CD8-positive, alpha-beta memory T cell (primary cell): ENCODE data around the gene COL4A6. TPM values are rescaled to one million over a fixed set of nuclear protein-coding genes. Genes with fewer than 3 reads are reported as not detected.

Experiments
- CTCF ChIA-PET: fragments of 350-600 bp; sonication (Branson Sonifier 250); formaldehyde crosslinking; loops from one replicate; lab custom pipeline; 2021; ENCODE audit warnings: antibody characterized with exemption; lab: Charles Lee
- POLR2A ChIA-PET: fragments of 350-600 bp; sonication (Branson Sonifier 250); formaldehyde crosslinking; loops from one replicate; lab custom pipeline; 2021; ENCODE audit warnings: antibody characterized with exemption; lab: Charles Lee
- DNase-seq, 5 donors: peaks; one replicate each; pipeline versions ENCODE4 v3.0.0 to v3.0.0-alpha.2; 2020 to 2022; ENCODE audit warnings: mixed read lengths in 1 of 5
- H3K27ac ChIP-seq: one replicate; pipeline ENCODE4 v1.7.0; 2013; ENCODE audit warnings: low read depth, mild to moderate bottlenecking, low read length, moderate library complexity
- H3K27me3 ChIP-seq: 2 replicates; pipeline ENCODE4 v1.7.0; 2013; ENCODE audit warnings: low read length, mild to moderate bottlenecking; ENCODE audit not compliant: insufficient read depth, poor library complexity, severe bottlenecking
- H3K36me3 ChIP-seq: 2 replicates; pipeline ENCODE4 v1.7.0; 2013; ENCODE audit warnings: mild to moderate bottlenecking, low read length, moderate library complexity; ENCODE audit not compliant: insufficient read depth
- H3K4me1 ChIP-seq: 2 replicates; pipeline ENCODE4 v1.7.0; 2013; ENCODE audit warnings: mild to moderate bottlenecking, low read length, moderate library complexity; ENCODE audit not compliant: insufficient read depth
- H3K4me3 ChIP-seq: 2 replicates; pipeline ENCODE4 v1.7.0; 2013; ENCODE audit warnings: mild to moderate bottlenecking, low read length
- H3K9me3 ChIP-seq: 2 replicates; pipeline ENCODE4 v1.7.0; 2013; ENCODE audit warnings: mild to moderate bottlenecking, low read length
- H3K27ac Mint-ChIP-seq, 8 donors: one replicate each; pipeline ENCODE4 v1.8.0; 2020 to 2021; ENCODE audit warnings: mixed read lengths in 8 of 8, mild to moderate bottlenecking in 6 of 8, inconsistent platforms in 3 of 8, moderate library complexity in 3 of 8
- H3K27me3 Mint-ChIP-seq, 2 donors: one replicate each; pipeline ENCODE4 v1.8.0; 2020 to 2021; ENCODE audit warnings: mixed read lengths in 2 of 2, mild to moderate bottlenecking in 1 of 2, moderate library complexity in 1 of 2
- H3K36me3 Mint-ChIP-seq, 3 donors: one replicate each; pipeline ENCODE4 v1.8.0; 2020 to 2021; ENCODE audit warnings: mixed read lengths in 3 of 3, inconsistent platforms in 1 of 3, mild to moderate bottlenecking in 1 of 3
- H3K4me1 Mint-ChIP-seq, 3 donors: one replicate each; pipeline ENCODE4 v1.8.0; 2020 to 2021; ENCODE audit warnings: mixed read lengths in 3 of 3, inconsistent platforms in 1 of 3, mild to moderate bottlenecking in 1 of 3
- H3K4me3 Mint-ChIP-seq, 7 donors: one replicate each; pipeline ENCODE4 v1.8.0; 2020 to 2021; ENCODE audit warnings: mixed read lengths in 7 of 7, mild to moderate bottlenecking in 6 of 7, moderate library complexity in 4 of 7, inconsistent platforms in 2 of 7
- H3K9me3 Mint-ChIP-seq, 5 donors: one replicate each; pipeline ENCODE4 v1.8.0; 2020 to 2022; ENCODE audit warnings: mixed read lengths in 5 of 5, mild to moderate bottlenecking in 3 of 5, moderate library complexity in 2 of 5, inconsistent platforms in 1 of 5
- polyA plus RNA-seq: library from polyadenylated mRNA; unstranded; fragments of 300-500 nt; fragmentation: Illumina TruSeq; gene quantifications from one replicate; pipeline ENCODE4 v1.2.3, GENCODE V29; 2021
- total RNA-seq, 2 experiments: library from RNA; stranded (reverse); gene quantifications; one replicate each; pipeline ENCODE4 v1.2.3, GENCODE V29; 2021

COL4A6 gene
- total and polyA plus RNA-seq, 3 experiments from 2014 or later, result not detected

DNA sequence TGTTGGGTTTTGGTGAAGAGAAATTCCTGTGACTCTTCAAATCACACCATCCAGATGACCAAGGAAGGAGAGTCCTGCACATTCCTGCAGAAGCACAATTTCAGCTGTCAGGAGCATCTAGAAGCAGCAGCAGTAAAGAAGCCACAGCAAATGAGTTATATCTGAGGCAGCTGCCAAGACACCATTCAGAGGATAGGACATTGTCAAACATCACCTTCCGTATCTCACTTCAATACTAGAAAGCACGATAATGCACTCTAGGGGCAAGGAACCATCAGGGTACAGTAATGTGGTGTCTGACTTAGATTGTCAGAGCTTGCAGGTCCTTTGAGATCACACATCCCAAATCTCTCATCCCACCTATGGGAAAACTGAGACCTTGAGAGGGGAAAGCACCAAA lies 134.5 kb downstream of the COL4A6 start:
- H3K36me3 ChIP-seq, result no peaks in the 10 kb centered on the region
- Mint-ChIP-seq H3K27me3 (peaks cover 2 to 4% of the 10 kb centered on the region in 2 donors), H3K4me3 (no peak overlapping the region), H3K9me3 (no peaks in the 10 kb centered on the region), H3K4me1 (no peaks in the 10 kb centered on the region), H3K36me3 (no peaks in the 10 kb centered on the region), H3K27ac (no peak overlapping the region)
- POLR2A ChIA-PET, result no interaction called here
- H3K4me3 ChIP-seq, result no peak overlapping the region
- no peak overlapping the region for H3K27ac ChIP-seq
- CTCF ChIA-PET, result no interaction called here
- H3K9me3 ChIP-seq, result no peaks in the 10 kb centered on the region
- H3K27me3 ChIP-seq, result no peaks in the 10 kb centered on the region
- DNase-seq, result no peak
- H3K4me1 ChIP-seq, result no peaks in the 10 kb centered on the region

DNA sequence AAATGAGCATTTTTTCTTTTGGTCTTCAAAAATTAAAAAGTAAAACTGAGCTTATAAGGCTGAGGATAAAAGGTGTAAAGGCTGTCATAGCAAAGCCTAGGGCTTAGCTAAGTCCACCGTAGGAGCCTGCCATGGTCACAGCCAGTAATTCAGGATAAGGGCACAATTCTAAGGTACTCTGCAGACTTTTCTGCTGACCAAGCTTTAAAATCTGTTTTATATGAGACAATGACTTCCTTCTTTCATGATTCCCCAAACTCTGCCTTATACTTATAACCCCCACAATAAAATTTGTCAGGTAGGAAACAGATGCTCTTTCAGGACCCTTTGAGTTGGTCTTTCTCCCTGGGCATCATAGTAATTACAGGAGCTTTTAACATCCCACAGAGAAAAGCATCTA lies 138.5 kb downstream of the COL4A6 start:
- H3K9me3 ChIP-seq, result no peaks in the 10 kb centered on the region
- no peaks in the 10 kb centered on the region for H3K36me3 ChIP-seq
- DNase-seq, result no peak
- H3K4me3 ChIP-seq, result no peak overlapping the region
- ChIA-PET POLR2A (no interaction called here), CTCF (no interaction called here)
- H3K4me3 Mint-ChIP-seq, result no peak overlapping the region
- H3K27me3 ChIP-seq, result no peaks in the 10 kb centered on the region
- H3K4me1 ChIP-seq, result no peaks in the 10 kb centered on the region
- H3K27ac Mint-ChIP-seq, result no peak overlapping the region
- peaks cover 3 to 4% of the 10 kb centered on the region in 2 donors for H3K27me3 Mint-ChIP-seq
- no peaks in the 10 kb centered on the region for H3K36me3 Mint-ChIP-seq
- no peaks in the 10 kb centered on the region for H3K4me1 Mint-ChIP-seq
- no peak overlapping the region for H3K27ac ChIP-seq
- H3K9me3 Mint-ChIP-seq, result no peaks in the 10 kb centered on the region

DNA sequence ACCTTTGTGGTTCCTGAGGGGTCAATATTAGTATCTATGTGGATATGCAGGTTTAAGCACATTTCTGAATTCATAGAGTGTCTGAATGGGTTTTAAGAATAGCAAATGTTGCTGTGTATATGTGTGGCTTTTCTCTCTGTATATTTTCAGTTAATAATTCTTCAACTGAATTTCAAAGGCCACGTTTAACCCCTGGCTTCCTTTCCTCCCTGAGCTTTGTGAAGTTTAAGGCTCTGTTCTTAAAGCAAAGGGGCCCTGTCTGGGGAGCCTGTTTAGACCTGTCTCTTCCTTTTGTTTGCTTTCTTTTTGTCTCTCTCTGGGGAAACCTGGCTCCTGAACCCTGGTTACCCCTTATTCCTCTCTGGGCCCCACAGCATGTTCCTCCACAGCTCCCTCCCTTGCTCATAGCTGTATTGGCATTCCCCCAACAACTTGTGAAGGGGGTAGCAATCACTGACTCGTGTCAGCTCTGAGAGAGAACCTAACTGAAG lies 139.1 kb downstream of the COL4A6 start:
- Histone ChIP-seq H3K27me3 (no peaks in the 10 kb centered on the region), H3K4me3 (no peak overlapping the region), H3K4me1 (no peaks in the 10 kb centered on the region), H3K27ac (no peak overlapping the region), H3K36me3 (no peaks in the 10 kb centered on the region), H3K9me3 (no peaks in the 10 kb centered on the region)
- Mint-ChIP-seq H3K27me3 (peaks cover 3 to 4% of the 10 kb centered on the region in 2 donors), H3K27ac (no peak overlapping the region), H3K4me1 (no peaks in the 10 kb centered on the region), H3K4me3 (no peak overlapping the region), H3K36me3 (no peaks in the 10 kb centered on the region), H3K9me3 (no peaks in the 10 kb centered on the region)
- POLR2A ChIA-PET, result no interaction called here
- no peak for DNase-seq
- CTCF ChIA-PET, result no interaction called here

DNA sequence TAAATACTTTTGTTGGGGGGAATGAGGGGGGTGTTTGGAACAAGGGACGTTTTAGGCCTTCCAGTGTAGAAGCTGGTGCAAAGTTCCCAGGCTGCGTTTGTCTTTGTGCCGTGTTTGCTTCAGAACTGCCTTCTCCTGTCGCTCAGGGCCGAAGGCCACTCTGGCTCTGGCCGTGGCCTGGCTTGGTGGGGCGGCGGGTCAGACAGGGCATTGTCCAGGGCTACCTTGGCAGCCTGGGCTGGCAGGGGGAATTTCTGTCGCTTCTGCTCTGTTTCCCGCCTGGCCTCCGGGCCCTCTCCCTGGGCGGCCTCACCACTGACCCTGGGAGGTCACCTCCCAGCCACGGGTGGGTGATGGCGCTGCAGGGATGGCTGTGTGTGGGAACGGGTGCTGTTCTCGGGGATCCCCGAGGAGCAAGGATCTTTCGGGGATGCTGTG lies 140.0 kb downstream of the COL4A6 start:
- CTCF ChIA-PET, result no interaction called here
- Histone ChIP-seq H3K4me1 (no peaks in the 10 kb centered on the region), H3K4me3 (no peak overlapping the region), H3K27ac (no peak overlapping the region), H3K9me3 (no peaks in the 10 kb centered on the region), H3K27me3 (no peaks in the 10 kb centered on the region), H3K36me3 (no peaks in the 10 kb centered on the region)
- no peak overlapping the region for H3K4me3 Mint-ChIP-seq
- H3K9me3 Mint-ChIP-seq, result no peaks in the 10 kb centered on the region
- no peaks in the 10 kb centered on the region for H3K36me3 Mint-ChIP-seq
- no peak for DNase-seq
- H3K4me1 Mint-ChIP-seq, result no peaks in the 10 kb centered on the region
- no peak overlapping the region for H3K27ac Mint-ChIP-seq
- H3K27me3 Mint-ChIP-seq, result peaks cover 3 to 4% of the 10 kb centered on the region in 2 donors
- POLR2A ChIA-PET, result no interaction called here

DNA sequence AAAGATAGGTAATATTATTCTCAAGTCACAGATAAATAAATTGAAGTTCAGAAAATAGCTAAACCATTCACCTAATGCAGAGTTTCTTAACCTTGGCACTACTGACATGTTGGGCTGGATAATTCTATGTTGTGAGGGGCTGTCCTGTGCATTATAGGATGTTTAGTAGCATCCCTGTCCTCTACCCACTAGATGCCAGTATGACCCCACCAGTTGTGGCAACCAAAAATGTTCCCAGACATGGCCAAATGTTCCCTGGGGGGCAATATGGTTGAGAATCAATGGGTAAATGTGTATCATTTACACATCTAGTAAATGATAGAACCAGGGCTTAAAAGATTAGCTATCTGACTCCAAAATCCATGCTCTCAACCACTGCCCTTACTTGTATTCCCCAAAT lies 140.9 kb downstream of the COL4A6 start:
- no peaks in the 10 kb centered on the region for H3K36me3 ChIP-seq
- no peak overlapping the region for H3K27ac ChIP-seq
- no peak overlapping the region for H3K4me3 Mint-ChIP-seq
- CTCF ChIA-PET, result no interaction called here
- H3K27me3 Mint-ChIP-seq, result peaks cover 2 to 4% of the 10 kb centered on the region in 2 donors
- no peaks in the 10 kb centered on the region for H3K27me3 ChIP-seq
- POLR2A ChIA-PET, result no interaction called here
- no peaks in the 10 kb centered on the region for H3K9me3 ChIP-seq
- H3K27ac Mint-ChIP-seq, result no peak overlapping the region
- no peaks in the 10 kb centered on the region for H3K4me1 ChIP-seq
- H3K9me3 Mint-ChIP-seq, result no peaks in the 10 kb centered on the region
- no peaks in the 10 kb centered on the region for H3K36me3 Mint-ChIP-seq
- no peaks in the 10 kb centered on the region for H3K4me1 Mint-ChIP-seq
- no peak for DNase-seq
- H3K4me3 ChIP-seq, result no peak overlapping the region

DNA sequence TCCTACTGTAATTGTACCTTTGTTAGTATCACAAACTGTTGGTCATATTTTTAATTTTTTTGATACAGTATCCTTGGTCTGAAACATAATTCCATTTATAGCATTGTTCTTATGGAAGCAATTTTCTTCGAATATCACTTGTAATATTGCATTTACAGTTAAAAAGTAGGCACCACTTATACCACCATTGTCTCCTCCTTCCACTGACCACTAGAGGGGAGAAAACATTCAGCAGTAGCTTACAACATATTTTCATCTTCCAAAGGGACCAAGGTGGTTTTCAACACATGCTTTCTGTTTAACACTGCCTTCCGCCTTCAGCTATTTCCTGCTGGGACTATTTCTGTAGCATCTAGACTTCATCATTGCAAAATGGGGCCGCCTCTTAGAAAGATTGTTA lies 146.2 kb downstream of the COL4A6 start:
- no peaks in the 10 kb centered on the region for H3K9me3 ChIP-seq
- no peaks in the 10 kb centered on the region for H3K4me1 ChIP-seq
- H3K27ac Mint-ChIP-seq, result no peak overlapping the region
- DNase-seq, result no peak
- no peak overlapping the region for H3K27ac ChIP-seq
- no peaks in the 10 kb centered on the region for H3K4me1 Mint-ChIP-seq
- H3K27me3 Mint-ChIP-seq, result peaks cover 0 to 3% of the 10 kb centered on the region in 2 donors
- no peak overlapping the region for H3K4me3 Mint-ChIP-seq
- no peaks in the 10 kb centered on the region for H3K27me3 ChIP-seq
- H3K36me3 Mint-ChIP-seq, result no peaks in the 10 kb centered on the region
- H3K36me3 ChIP-seq, result no peaks in the 10 kb centered on the region
- POLR2A ChIA-PET, result no interaction called here
- peaks cover 0 to 2% (median 0%) of the 10 kb centered on the region in 5 donors for H3K9me3 Mint-ChIP-seq
- CTCF ChIA-PET, result no interaction called here
- H3K4me3 ChIP-seq, result no peak overlapping the region

DNA sequence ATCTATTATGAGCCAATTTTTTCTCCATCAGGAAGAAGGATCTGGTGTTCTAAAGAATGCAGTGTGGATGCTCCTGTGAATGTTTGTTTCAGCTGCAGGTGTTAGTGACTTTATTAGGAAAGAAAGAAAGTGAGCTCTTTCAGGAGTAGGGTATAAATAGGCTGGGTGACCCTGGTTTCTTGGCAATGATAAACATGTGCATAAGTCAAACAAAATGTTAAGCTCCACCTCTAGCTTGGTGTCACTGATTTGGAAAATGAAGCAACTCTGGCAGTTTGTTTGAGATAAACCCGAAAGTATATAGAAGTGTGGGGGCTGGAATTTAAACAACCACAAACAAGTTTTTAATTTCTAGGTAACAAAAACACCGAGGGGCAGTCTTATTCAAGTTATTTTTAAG lies 152.3 kb downstream of the COL4A6 start:
- Mint-ChIP-seq H3K4me3 (no peak overlapping the region), H3K36me3 (no peaks in the 10 kb centered on the region), H3K27me3 (peaks cover 0 to 2% of the 10 kb centered on the region in 2 donors), H3K4me1 (no peaks in the 10 kb centered on the region), H3K9me3 (peaks cover 0 to 5% (median 0%) of the 10 kb centered on the region in 5 donors), H3K27ac (no peak overlapping the region)
- Histone ChIP-seq H3K27ac (no peak overlapping the region), H3K27me3 (no peaks in the 10 kb centered on the region), H3K9me3 (no peaks in the 10 kb centered on the region), H3K36me3 (no peaks in the 10 kb centered on the region), H3K4me3 (no peak overlapping the region), H3K4me1 (no peaks in the 10 kb centered on the region)
- POLR2A ChIA-PET, result no interaction called here
- DNase-seq, result no peak
- CTCF ChIA-PET, result no interaction called here

DNA sequence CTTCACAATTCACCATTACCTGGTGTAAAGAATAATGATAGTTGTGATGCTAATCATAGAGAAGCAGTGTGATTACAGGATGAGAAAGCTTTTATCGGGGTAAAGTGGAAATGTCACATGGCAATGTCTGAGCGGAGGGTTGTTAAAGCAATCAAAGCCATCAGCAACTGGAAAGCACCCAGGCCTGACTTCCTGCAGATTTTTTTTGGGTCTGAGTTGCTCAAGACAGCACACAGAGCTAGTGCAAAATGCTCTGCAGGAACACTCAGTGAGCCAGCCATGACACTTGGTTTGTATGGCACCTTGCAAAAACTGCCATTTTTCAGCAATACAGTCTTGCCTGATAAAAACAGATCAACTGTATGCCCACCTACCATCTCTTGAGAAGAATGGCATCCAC lies 152.9 kb downstream of the COL4A6 start:
- H3K27me3 Mint-ChIP-seq, result peaks cover 0 to 2% of the 10 kb centered on the region in 2 donors
- no peaks in the 10 kb centered on the region for H3K4me1 Mint-ChIP-seq
- no peak overlapping the region for H3K4me3 Mint-ChIP-seq
- no peak overlapping the region for H3K27ac Mint-ChIP-seq
- CTCF ChIA-PET, result no interaction called here
- Histone ChIP-seq H3K9me3 (no peaks in the 10 kb centered on the region), H3K27me3 (no peaks in the 10 kb centered on the region), H3K27ac (no peak overlapping the region), H3K4me3 (no peak overlapping the region), H3K36me3 (no peaks in the 10 kb centered on the region), H3K4me1 (no peaks in the 10 kb centered on the region)
- POLR2A ChIA-PET, result no interaction called here
- H3K9me3 Mint-ChIP-seq, result peaks cover 0 to 5% (median 0%) of the 10 kb centered on the region in 5 donors
- DNase-seq, result no peak
- no peaks in the 10 kb centered on the region for H3K36me3 Mint-ChIP-seq

DNA sequence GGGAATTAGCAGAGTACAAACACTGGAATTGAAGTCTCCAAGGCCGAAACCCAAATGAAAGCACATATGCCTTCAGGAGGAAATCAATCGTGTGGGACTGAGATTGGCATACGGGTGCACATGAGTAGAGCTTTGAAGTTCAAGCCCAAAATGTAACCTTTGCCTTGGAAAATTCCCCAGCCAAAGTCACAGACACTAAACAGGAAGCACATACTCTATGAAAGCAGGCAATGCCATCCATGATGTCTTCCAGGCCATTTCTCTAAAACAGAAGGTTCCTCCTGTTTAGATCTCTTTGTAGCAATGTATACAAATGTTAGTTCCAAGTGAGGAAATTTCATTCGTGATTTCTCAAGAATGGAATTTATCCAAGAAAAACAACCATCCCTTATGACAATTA lies 162.5 kb downstream of the COL4A6 start:
- no peak overlapping the region for H3K4me3 Mint-ChIP-seq
- H3K9me3 Mint-ChIP-seq, result peaks cover 0 to 3% (median 0%) of the 10 kb centered on the region in 5 donors
- H3K4me1 Mint-ChIP-seq, result peaks cover 0 to 2% (median 0%) of the 10 kb centered on the region in 3 donors
- Histone ChIP-seq H3K36me3 (no peaks in the 10 kb centered on the region), H3K27me3 (no peaks in the 10 kb centered on the region), H3K4me3 (no peak overlapping the region), H3K9me3 (no peaks in the 10 kb centered on the region), H3K4me1 (no peaks in the 10 kb centered on the region), H3K27ac (no peak overlapping the region)
- POLR2A ChIA-PET, result no interaction called here
- no peak overlapping the region for H3K27ac Mint-ChIP-seq
- no peaks in the 10 kb centered on the region for H3K36me3 Mint-ChIP-seq
- no peak for DNase-seq
- peaks cover 2 to 9% of the 10 kb centered on the region in 2 donors for H3K27me3 Mint-ChIP-seq
- CTCF ChIA-PET, result no interaction called here
